Coronary artery (tissue), 2 donors: ENCODE measurements around the gene EN2.

ENCODE experiments used
- DNase-seq: peaks from one replicate; pipeline ENCODE4 v3.0.0-alpha.2; 2017; ENCODE audit warnings: low spot score
- H3K27ac ChIP-seq, 2 donors: fragments of 200-600 bp; sonication (generic); one replicate each; pipeline ENCODE4 v1.5.1; 2016 to 2019
- H3K4me3 ChIP-seq: fragments of 200-600 bp; sonication (generic); 2 replicates; pipeline ENCODE4 v1.5.1; 2016; ENCODE audit warnings: mild to moderate bottlenecking, moderate library complexity
- CTCF ChIP-seq: fragments of 200-600 bp; sonication (generic); IDR thresholded peaks from one replicate; pipeline ENCODE4 v1.5.1; 2019; ENCODE audit warnings: antibody characterized with exemption

Gene EN2

DNA sequence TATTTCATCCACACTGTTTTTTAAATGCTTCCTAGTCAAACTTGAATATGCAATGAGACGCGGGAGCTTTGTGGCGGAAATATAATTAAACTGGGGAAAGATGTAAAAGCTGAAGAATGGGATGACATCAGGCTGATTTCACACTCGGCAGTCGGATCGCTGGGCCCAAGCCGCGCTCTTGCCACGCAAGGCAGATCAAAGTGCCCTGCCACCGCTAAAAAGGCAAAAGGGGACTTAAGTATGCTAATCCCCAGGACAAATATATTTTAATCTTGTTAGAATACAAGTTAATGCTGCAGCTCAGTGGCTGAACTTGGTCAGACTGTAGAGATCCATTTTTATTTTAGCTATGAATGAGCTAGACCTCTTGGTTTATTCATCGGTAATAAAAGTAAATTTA is 13.8 kb downstream of the EN2 start:
- no peak for DNase-seq
- Histone ChIP-seq H3K4me3 (no peak overlapping the region), H3K27ac (no peak overlapping the region)
- TF ChIP-seq CTCF, result no peak

DNA sequence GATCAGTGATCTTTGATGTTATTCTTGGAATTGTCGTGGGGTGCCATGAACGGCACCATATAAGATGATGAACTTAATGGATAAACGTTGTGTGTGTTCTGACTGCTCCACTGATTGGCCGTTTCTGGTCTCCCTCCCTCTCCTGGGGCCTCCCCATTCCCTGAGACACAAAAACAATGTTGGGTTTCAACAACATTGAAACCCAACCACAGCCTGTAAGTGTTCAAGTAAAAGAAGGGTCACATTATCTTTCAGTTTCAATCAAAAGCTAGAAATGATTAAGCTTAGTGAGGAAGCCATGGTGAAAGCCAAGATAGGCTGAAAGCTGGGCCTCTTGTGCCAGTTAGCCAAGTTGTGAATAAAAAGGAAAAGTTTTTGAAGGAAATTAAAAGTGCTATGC is 19.5 kb downstream of the EN2 start:
- Histone ChIP-seq H3K27ac (no peak overlapping the region), H3K4me3 (no peak overlapping the region)
- no peak for DNase-seq

DNA sequence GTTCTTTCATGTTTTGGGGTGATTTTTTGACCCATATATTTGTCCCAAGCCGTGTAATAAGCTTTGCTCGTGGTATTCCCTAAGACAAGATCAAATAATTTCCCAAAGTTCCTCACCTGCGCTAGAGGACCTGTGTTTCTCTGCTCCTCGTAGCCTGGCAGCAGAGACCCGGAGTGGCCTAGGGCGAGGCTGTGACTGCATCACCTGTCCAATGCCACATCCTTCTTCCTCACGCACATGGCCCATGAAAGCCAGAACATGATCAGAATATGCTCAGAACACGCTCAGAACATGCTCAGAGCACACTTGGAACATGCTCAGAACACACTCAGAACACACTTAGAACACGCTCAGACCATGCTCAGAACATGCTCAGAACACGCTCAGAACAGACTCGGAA is 23.8 kb downstream of the EN2 start:
- Histone ChIP-seq H3K27ac (no peak overlapping the region), H3K4me3 (no peak overlapping the region)
- no peak for DNase-seq
- no peak for TF ChIP-seq CTCF

More for the DNA sequence above, 19.5 kb downstream of the EN2 start:
- TF ChIP-seq CTCF, result no peak

DNA sequence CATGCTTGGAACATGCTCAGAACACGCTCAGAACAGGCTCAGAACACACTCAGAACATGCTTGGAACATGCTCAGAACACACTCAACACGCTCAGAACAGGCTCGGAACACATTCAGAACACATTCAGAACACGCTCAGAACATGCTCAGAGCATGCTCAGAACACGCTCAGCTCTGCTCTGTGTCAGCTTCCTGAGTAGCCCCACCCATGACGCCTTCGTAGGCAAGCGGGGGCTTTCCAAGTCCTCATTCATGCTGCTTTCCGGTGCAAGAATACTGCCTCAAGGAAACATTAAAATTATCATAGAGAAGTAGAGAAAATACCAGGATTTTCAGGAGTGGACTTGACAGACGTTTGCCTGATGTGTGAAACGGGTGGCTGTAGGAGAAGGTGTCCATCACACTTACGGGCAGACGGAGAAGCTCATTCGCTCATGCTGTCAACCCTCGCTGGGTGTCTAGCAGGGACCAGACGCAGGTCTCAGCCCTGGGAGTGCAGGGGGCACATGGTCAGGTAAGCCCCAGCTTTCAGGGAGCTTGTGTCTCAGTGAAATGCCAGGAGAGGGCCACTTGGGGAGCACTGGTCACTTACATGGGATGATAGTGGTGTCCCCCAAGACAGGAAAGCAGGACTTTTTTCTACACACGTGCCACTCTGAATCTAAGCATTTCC is 24.7 kb downstream of the EN2 start:
- no peak for DNase-seq

GRCh38 chr7:155483245-155483644 is 25.3 kb downstream of the EN2 start:
- DNase-seq, result no peak
- H3K27ac ChIP-seq, result no peak overlapping the region

More for the DNA sequence above, 24.7 kb downstream of the EN2 start:
- Histone ChIP-seq H3K4me3 (no peak overlapping the region), H3K27ac (no peak overlapping the region)
- TF ChIP-seq CTCF, result no peak

GRCh38 chr7:155483868-155484325 is 26.0 kb downstream of the EN2 start:
- DNase-seq, result no peak
- Histone ChIP-seq H3K4me3 (no peak overlapping the region), H3K27ac (no peak overlapping the region)
- no peak for TF ChIP-seq CTCF

More at GRCh38 chr7:155483245-155483644, 25.3 kb downstream of the EN2 start:
- H3K4me3 ChIP-seq, result no peak overlapping the region
- no peak for TF ChIP-seq CTCF
